ENCODE results near the gene FCHSD1.

GRCh38 chr5:141694479-141694878, 43.3 kb upstream of the FCHSD1 start:
- no peak for TF ChIP-seq CTCF (IDR thresholded peaks at IDR 0.05)
- no peak for TF ChIP-seq POLR2AphosphoS5 (IDR thresholded peaks at IDR 0.05)
- no peak for TF ChIP-seq POLR2A (IDR thresholded peaks at IDR 0.05)
- no peak for TF ChIP-seq EP300 (IDR thresholded peaks at IDR 0.05)
